GM11168 (cell line): ENCODE measurements around the gene ETNPPL.
"Not testable (repeated sequence)": the region's sequence is repeated elsewhere in the genome, so short reads cannot be mapped to it uniquely, and the experiment has no call there.

ENCODE experiments used
- in situ Hi-C: fragments of 300-500 bp; cut with MboI; formaldehyde crosslinking; loops from one replicate; pipeline ENCODE4 v1.12.0; 2022; ENCODE audit warnings: low sequenced_read_pairs; ENCODE audit not compliant: unreplicated experiment

The ETNPPL gene

DNA sequence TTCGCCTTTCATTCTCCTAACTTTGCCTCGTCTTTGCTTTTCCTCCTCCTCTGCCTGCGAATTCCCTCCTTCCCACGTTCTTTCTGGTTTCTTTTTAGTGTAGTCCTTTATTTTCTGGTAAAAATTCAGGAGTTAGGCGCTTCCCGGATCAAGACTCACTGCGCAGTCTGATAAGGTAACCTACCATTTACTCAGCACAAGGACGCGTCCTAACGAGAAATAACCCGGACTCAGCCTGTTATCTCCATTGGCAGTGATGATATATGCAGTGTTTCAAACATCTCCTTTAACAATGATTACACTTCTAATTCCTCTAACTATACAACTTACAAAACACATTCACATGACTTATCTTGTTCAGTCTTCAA lies 357 bp upstream of the ETNPPL start:
- in situ Hi-C loops: no loop called here

DNA sequence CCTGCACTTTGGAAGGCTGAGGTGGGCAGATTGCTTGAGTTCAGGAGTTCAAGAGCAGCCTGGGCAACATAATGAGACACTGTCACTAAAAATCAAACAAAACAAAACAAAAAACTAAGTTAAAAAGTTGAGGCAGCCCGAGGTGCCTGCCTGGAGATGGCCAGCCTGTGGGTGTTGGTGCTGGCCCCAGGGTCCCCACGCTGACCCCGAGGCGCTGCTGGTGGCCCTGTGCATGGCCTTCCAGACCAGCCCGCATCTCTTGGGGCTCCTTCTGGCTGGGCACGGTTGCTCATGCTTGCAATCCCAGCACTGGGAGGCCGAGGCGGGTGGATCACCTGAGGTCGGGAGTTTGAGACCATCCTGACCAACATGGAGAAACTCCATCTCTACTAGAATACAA lies 4.4 kb downstream of the ETNPPL start:
- in situ Hi-C loops: no loop called here

DNA sequence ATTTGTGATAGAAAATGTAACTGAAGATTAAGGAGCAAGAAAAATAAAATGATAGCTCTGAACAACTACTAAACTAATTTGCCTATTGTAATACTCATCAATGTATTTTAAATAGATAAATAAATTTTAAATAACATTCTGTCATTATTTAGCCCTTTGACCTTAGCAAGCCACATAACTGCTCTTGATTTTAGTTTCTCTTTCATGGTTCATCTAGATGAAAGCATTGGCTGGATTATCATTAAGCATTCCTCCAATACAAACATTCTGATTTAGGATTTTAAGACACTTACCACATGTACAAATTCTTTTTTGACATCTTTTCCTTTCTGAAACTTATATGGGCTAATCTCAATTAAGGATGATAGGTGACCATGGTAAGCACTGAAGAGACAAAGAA lies 8.5 kb downstream of the ETNPPL start:
- in situ Hi-C loops: no loop called here

DNA sequence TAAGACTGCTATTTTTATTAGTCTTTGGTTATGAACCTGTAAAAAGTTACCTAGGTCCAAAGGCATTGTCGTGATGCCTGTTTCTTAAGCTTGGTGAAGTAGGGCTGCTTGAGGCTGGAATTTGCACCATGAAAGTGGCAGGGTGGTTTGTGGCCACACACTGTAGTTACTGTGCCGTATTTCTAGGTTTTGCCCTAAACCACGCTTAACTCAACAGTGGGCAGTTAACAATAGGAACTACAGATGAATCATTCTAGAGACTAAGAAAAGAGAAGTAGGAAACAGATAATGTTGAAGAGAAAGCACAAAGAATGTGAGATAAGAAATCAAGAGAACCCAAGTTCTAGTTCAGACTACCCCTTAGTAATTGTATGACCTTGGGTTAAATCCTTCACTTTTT lies 11.5 kb downstream of the ETNPPL start:
- in situ Hi-C loops: no loop called here

DNA sequence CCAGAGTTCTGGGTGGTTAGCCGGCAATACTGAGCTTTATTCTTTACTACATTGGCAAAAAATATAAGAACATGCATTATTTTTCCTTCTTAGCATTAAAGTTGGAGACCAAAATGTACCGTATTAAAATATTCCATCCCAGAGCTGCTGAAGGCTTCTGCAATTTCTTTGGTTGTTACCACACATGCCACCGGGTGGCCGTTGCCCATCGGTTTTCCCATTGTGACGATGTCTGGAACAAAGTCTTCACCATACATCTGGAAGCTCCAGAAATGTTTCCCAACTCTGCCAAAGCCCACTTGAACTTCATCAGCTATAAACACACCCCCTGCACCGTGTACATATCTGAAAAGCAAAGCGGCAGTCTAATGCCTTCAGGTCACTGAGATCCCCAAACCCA lies 13.7 kb downstream of the ETNPPL start:
- in situ Hi-C loops: no loop called here

DNA sequence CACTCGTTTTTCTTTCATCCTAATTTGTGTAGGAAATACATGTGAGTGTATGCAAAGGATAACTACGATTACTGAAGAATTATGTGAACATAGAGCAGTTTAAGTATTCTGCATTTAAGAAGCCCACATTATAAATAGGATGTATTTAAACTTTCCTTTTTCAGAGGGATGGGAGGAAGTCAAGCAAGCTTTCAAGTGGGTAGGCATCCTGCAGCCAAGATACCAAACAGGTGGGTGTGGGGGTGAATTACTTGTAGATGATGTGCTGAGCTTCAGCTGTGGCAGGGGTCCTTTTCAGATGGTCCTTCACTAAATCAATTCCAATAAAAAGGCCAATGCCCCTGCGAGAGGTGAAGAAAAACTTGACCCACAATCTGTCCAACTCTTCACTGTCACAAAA lies 16.3 kb downstream of the ETNPPL start:
- in situ Hi-C loops: no loop called here

DNA sequence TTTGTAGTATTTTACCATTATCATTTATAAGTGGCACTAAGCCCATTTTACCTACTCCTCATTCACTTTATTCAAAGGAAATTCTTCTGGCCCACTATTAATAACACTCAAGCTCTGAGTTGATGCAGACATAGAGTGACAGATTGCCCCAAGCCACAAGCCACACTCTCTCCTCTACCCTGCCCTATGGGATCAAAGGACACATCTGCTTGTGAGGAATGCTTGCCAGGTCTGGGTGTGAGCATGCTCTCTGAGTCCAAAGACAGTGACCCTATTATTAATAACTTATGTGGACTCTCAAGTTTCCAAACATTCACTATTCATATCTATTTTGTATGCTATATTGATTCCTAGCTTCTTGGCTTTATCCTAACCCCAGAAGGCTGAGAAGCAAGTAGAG lies 18.5 kb downstream of the ETNPPL start:
- in situ Hi-C loops: no loop called here

DNA sequence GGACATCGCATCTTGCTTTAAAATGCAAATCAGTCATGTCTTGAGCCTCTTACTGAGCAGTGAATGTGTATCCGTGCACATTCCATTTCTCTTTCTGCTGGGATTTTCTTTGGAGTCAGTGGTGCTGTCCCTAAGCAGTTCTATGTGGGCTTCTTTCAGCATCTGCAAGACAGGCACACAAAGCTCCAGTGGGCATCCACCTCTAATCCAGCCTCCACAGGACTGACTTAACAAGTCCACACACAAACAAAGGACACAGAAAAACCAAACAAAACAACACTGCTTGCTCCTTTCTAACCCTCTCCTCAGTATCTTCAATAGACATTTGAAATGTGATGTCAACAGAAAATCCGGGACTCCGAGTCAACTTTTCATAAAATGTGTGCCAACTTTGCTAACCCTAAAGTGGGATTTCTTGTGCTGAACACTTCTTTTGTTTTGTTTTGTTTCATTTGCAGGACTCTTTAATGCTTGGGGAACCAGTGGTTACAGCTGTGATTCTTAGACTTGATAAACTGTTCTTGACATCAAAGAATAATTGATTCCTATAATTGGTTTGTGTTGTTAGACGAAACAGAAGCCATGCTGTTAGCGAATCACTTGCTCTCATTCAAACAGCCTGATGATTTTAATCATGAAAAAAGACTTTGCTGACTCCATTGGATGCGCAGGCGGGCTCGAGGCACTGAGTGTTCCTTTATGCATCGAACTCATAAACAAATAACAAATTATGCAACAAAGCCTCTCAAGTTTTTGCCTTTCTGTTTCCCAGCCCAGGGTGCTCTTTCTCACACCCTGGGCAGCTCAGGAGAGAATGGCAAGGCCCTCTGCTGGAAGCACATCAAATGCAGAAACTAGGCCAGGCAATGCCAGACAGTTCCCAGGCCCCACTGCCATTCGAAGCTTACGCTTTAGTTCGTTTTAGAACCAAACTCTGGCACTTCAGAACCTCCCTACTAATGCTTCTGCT lies 20.1 kb downstream of the ETNPPL start:
- in situ Hi-C loops: no loop called here

DNA sequence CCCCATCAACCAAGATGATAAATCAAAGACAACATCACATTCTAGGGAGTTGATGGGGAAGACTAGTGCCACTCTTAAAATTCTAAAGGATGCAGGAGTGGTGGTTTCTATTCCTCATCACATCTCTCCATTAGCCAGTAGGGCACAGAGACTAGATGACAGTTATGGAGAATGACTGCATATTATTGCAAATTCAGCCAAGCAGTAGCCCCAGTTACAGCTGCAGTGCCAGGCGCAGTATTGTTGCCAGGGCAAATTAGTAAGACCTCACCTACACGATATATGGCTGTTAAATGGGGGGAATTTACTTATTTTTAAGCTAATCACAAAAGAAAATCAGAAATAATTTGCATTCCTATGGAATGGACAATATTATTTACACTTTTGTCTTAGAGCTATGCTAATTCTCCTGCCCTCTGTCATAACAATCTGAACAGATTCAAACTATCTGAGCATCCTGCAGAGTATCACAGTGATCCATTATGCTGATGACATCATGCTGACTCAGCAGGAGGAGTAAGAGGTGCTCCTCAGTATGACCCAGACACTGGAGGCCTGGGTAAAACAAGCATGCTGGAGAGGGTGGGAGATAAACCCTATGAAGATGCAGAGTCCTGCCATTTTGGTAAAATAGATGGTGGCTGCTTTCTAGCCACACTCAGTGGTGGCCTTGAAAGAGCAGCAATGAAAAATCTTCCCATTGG lies 24.7 kb downstream of the ETNPPL start:
- in situ Hi-C loops: no loop called here

DNA sequence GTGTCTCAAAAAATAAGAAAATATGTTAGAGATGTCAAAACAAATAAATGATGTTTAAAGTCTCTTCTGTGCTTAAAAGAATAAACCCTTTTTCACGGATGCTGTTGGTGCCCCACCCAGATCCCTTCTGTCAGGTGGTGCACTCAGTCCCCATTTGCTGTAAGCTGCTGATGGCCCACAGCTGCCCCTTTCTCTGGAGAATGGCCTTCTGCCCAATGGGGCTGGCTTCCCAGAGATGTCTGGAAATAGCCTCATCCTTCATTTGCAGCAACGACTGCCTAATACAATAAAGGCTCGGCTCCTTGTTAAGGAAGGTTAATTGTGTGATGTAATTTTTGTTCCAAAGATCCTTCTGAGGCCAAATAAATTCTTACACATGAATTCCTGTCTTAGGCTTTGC lies 31.8 kb downstream of the ETNPPL start:
- in situ Hi-C loops: no loop called here

DNA sequence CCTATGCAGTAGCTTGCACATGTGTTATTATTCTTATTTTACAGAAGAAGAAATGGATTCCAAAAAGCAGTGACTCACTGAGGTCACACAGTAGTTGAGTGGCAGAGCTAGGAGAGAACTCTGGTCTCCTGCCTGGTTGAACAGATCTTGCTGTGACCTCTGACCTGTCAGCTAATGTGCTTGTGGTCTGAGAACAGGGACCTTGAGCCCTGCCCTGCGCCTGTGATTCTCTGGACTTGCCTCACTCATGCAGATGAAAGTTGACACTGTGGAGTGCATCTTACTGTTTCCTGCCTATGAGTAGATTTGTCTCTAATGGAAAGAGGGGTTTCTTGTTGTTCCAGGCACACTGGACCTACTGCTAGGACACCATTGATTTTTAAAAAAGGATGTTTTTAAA lies 32.3 kb downstream of the ETNPPL start:
- in situ Hi-C loops: no loop called here

DNA sequence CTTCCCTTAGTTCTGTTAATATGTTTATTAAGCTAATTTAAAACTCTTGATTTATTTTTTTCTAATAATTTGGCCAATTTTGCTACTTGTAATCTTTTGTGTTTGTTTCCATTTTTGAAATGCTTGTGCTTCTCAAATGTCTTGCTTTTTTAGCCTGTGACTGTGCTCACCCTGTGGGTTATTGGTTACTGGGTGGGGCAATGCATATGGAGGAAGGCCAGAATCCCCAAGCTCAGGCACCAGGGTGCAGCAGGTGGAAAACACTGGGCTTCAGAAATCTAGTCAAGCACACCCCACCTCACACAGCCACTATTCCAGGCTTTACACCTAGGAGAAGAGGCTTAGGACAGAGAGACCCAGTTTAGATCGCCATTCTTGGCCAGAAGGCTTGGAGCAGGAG lies 33.1 kb downstream of the ETNPPL start:
- in situ Hi-C loops: no loop called here

DNA sequence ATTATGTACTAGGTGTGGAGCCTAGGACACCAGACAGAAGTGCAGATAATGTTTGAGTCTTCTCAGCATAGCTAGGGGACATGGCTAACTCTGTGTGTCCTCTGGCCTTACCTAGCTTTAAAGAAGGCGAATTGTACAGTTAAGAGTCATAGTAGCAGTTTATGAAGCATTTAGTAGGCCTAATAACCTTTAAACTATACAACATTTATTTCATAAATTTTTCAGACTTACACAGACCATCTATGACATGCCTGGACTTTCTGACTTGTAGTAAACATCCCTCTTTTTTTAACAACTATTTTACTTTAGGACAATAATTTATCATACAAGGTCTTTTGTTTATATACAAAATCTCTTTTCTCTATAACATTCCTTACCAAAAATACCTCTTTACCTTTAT lies 37.4 kb downstream of the ETNPPL start:
- in situ Hi-C loops: no loop called here

DNA sequence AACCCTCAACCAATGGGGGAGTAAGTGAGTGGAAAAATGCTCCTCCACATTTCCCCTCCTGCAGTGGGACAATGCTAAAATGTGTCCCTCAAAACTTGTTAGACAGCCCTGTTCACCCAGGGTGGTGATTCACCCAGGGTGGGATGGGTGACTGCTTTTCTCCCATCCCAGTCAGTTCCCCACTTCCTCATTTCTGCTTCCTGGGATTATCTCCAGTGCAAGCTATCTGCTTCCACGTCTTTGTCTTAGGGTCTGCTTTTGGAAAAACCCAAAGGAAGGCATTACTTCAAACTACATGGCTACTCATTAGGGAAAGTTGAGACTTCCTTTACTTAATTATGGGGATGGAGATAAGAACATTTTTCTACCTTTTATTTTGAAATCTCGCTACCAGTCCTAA lies 45.5 kb downstream of the ETNPPL start:
- in situ Hi-C loops: no loop called here

DNA sequence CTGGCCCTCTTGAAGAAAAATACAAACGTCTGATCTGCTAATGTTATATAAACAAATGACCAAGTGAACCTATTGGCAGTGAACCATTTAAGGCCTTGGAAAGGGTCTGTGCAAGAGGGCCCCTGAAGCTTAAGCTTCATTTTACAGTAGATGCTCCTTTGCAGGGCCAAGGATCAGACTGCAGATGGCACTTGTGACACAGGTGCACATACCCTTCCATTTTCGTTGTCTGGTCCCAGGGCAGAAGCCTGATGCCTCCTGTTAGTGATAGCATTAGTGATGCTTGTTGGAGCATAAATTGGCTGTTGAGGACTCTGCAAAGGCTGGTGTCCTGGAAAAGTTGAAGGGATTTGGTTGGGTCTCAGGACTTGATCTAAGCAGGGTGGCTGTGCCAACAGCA lies 46.5 kb downstream of the ETNPPL start:
- in situ Hi-C loops: no loop called here

DNA sequence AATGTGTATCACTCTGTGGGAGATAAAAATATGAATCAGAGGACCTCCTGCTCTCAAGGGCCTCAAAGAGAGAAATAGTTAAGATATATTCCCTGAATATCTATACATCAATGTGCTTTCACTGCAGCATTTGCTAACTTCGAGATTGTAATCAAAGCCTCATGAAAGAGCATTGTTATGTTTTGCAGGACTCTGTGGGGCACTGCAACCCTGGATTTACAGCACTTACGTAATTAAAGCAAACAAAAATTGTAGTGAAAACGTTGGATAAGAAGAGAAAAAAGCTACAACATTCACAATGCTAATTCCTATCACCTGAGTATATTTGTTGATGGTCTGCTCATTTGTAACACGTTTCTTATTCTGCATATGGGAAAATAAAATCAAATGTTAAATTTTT lies 48.0 kb downstream of the ETNPPL start:
- in situ Hi-C loops: no loop called here

DNA sequence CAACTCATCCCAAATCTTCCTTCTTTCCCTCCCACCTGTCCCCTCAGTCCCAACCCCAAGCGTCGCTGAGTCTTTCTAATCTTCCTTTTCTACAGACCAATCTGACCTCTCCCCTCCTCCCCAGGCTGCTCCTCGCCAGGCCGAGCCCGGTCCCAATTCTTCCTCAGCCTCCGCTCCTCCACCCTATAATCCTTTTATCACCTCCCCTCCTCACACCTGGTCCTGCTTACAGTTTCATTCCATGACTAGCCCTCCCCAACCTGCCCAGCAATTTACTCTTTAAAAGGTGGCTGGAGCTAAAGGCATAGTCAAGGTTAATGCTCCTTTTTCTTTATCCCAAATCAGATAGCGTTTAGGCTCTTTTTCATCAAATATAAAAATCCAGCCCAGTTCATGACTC lies 52.3 kb downstream of the ETNPPL start:
- in situ Hi-C loops: not testable (repeated sequence)

DNA sequence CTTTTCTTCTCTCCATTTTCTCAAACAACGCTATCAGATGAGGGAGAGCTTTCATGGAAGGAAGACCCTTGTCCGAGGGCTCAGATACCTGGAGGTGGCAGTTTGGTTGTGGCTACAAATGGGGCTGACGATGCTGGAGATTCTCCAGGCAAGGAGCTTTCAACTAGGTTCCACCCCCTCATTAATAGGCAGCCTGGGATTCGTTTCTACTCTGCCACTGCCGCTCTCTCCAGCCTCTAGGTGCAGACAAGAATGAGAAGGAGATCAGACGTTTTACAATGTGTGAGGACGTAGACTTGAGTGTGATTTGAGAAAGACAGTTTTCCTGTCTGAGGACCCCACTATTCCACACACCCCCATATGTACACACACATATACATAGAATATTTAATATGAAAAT lies 53.1 kb downstream of the ETNPPL start:
- in situ Hi-C loops: no loop called here

DNA sequence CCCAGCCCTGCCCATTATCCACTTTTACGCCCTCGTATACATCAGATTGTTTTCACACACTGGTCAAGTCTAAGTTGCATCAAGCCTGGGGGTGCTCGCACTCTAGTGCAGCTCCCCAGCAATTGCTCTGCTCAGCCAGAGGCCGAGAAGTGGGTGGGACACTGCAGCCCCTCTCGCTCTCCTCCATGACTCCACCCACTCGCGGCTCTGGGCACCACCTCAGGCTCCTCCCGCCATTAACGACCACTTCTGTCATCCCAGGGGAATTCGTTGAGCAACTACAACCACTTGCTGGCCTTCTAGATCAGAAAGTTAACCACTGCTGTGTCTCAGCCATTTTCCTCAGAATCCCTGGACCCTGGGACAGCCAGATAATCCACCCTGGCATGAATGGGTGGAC lies 53.6 kb downstream of the ETNPPL start:
- in situ Hi-C loops: no loop called here

DNA sequence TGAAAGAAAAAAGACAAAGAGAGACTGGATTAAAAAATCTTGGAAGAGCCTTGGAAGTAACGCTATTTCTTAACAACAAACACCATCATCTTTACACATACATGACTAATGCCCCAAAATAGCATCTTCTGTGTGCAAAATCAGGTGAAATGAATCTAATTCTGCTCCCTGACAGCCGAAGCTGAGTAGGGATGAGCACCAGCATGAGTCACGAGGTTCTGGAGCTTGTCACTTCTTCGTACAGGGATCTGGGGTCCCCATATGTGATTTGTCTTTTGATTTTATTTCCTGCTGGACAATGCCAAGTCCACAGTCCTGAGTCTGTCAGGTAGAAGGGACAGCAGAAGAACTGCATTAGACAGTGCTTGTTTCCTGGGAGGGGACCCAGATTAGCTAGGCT lies 56.6 kb downstream of the ETNPPL start:
- in situ Hi-C loops: no loop called here

DNA sequence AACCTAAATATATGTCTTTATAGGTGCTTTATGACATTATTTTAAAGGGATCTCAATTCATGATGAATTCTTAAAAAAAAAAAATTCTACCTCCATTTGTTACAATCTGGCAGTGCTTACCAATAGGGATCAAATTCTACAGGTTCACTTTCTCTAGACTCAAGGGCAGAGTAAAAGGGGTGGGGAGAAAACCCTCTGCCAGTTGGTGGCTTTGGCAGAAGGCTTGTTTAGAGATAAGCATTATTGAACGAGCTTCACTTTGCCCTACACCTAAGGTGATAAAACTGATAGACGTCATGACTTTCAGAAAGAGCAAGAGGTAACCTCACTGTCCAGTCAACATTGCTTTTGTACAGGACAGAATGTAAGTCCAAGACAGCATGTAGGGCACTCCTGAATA lies 58.9 kb downstream of the ETNPPL start:
- in situ Hi-C loops: no loop called here

DNA sequence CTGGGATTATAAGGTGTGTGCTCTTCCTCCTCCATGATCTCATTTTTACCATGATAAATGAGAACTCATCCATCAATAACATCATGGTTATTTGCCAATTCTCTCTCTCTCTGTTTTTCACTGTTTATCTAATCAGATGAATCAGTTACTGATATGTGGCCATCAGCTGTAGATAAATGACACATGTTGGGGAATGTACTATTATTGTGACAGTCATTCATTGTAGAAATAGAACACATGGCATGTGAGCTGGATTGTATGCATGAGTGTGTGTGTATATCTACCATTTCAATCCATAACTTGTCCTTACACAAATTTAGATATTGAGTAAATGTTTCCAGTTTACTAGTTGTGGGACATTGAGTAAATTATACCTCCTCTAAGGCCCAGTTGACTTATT lies 59.5 kb downstream of the ETNPPL start:
- in situ Hi-C loops: no loop called here
